ENCODE data around the gene ZNF182. TPM values are rescaled to one million over a fixed set of nuclear protein-coding genes. Genes with fewer than 3 reads are reported as not detected.

The ZNF182 gene
- total RNA-seq, 1 donor from 2014 or later, result 6.7 TPM

Other genes starting within 250 kb of the ZNF182 start
- 9.5 and 10.4 TPM in 2 replicates for gene ZNF81, start 167.1 kb downstream of the ZNF182 start, total RNA-seq
- gene SPACA5, start 3.0 kb upstream of the ZNF182 start, total RNA-seq, result not detected in 2 replicates
- 0.44 and 0.54 TPM in 2 replicates for gene ZNF630, start 67.7 kb upstream of the ZNF182 start, total RNA-seq
- gene SPACA5B, start 126.6 kb upstream of the ZNF182 start, total RNA-seq, result not detected in 2 replicates
- gene SSX5, start 192.8 kb upstream of the ZNF182 start, total RNA-seq, result not detected in 2 replicates

Data from T-helper 1 cell treated with Interleukin-12 subunit alpha and Interleukin-12 subunit beta and Interleukin-4 antibody, amounts not matched to agents 30 ng/mL and 1 ng/mL, for 36 hours (primary cell).